ENCODE results near the gene FRMPD4. TPM values are rescaled to one million over a fixed set of nuclear protein-coding genes. Genes with fewer than 3 reads are reported as not detected.

FRMPD4 gene
- total and polyA plus RNA-seq, 2 experiments from 2014 or later = 0.19 to 0.80 TPM

- TF ChIP-seq REST (IDR thresholded peaks at IDR 0.05; ENCODE audit: unreplicated experiment) = no peak
- no peak for TF ChIP-seq JUNB (IDR thresholded peaks at IDR 0.05; ENCODE audit: unreplicated experiment)
- TF ChIP-seq ZNF114 (CRISPR knock-in tag; IDR thresholded peaks at IDR 0.05) = no peak
- no peak for TF ChIP-seq CTCF (conservative IDR thresholded peaks at IDR 0.05; ENCODE audit: low read depth in 2 of 2)
- no peak for TF ChIP-seq STAT1 (IDR thresholded peaks at IDR 0.05; ENCODE audit: unreplicated experiment)
- no peak for TF ChIP-seq ZNF331 (CRISPR knock-in tag; IDR thresholded peaks at IDR 0.05; ENCODE audit: low read depth)
- TF ChIP-seq, protein P1, sequence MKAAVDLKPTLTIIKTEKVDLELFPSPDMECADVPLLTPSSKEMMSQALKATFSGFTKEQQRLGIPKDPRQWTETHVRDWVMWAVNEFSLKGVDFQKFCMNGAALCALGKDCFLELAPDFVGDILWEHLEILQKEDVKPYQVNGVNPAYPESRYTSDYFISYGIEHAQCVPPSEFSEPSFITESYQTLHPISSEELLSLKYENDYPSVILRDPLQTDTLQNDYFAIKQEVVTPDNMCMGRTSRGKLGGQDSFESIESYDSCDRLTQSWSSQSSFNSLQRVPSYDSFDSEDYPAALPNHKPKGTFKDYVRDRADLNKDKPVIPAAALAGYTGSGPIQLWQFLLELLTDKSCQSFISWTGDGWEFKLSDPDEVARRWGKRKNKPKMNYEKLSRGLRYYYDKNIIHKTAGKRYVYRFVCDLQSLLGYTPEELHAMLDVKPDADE (IDR thresholded peaks at IDR 0.05) = no peak
- TF ChIP-seq POLR2AphosphoS5 (IDR thresholded peaks at IDR 0.05; ENCODE audit: low read depth) = no peak
- TF ChIP-seq, protein P2, sequence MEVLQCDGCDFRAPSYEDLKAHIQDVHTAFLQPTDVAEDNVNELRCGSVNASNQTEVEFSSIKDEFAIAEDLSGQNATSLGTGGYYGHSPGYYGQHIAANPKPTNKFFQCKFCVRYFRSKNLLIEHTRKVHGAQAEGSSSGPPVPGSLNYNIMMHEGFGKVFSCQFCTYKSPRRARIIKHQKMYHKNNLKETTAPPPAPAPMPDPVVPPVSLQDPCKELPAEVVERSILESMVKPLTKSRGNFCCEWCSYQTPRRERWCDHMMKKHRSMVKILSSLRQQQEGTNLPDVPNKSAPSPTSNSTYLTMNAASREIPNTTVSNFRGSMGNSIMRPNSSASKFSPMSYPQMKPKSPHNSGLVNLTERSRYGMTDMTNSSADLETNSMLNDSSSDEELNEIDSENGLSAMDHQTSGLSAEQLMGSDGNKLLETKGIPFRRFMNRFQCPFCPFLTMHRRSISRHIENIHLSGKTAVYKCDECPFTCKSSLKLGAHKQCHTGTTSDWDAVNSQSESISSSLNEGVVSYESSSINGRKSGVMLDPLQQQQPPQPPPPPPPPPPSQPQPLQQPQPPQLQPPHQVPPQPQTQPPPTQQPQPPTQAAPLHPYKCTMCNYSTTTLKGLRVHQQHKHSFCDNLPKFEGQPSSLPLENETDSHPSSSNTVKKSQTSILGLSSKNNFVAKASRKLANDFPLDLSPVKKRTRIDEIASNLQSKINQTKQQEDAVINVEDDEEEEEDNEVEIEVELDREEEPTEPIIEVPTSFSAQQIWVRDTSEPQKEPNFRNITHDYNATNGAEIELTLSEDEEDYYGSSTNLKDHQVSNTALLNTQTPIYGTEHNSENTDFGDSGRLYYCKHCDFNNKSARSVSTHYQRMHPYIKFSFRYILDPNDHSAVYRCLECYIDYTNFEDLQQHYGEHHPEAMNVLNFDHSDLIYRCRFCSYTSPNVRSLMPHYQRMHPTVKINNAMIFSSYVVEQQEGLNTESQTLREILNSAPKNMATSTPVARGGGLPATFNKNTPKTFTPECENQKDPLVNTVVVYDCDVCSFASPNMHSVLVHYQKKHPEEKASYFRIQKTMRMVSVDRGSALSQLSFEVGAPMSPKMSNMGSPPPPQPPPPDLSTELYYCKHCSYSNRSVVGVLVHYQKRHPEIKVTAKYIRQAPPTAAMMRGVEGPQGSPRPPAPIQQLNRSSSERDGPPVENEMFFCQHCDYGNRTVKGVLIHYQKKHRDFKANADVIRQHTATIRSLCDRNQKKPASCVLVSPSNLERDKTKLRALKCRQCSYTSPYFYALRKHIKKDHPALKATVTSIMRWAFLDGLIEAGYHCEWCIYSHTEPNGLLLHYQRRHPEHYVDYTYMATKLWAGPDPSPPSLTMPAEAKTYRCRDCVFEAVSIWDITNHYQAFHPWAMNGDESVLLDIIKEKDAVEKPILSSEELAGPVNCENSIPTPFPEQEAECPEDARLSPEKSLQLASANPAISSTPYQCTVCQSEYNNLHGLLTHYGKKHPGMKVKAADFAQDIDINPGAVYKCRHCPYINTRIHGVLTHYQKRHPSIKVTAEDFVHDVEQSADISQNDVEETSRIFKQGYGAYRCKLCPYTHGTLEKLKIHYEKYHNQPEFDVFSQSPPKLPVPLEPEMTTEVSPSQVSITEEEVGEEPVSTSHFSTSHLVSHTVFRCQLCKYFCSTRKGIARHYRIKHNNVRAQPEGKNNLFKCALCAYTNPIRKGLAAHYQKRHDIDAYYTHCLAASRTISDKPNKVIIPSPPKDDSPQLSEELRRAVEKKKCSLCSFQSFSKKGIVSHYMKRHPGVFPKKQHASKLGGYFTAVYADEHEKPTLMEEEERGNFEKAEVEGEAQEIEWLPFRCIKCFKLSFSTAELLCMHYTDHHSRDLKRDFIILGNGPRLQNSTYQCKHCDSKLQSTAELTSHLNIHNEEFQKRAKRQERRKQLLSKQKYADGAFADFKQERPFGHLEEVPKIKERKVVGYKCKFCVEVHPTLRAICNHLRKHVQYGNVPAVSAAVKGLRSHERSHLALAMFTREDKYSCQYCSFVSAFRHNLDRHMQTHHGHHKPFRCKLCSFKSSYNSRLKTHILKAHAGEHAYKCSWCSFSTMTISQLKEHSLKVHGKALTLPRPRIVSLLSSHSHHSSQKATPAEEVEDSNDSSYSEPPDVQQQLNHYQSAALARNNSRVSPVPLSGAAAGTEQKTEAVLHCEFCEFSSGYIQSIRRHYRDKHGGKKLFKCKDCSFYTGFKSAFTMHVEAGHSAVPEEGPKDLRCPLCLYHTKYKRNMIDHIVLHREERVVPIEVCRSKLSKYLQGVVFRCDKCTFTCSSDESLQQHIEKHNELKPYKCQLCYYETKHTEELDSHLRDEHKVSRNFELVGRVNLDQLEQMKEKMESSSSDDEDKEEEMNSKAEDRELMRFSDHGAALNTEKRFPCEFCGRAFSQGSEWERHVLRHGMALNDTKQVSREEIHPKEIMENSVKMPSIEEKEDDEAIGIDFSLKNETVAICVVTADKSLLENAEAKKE (CRISPR knock-in tag; IDR thresholded peaks at IDR 0.05) = no peak
- TF ChIP-seq EZH2 (IDR thresholded peaks at IDR 0.05; ENCODE audit: low read depth, unreplicated experiment) = no peak
- TF ChIP-seq EZH2phosphoT487 (IDR thresholded peaks at IDR 0.05; ENCODE audit: unreplicated experiment) = no peak
- TF ChIP-seq CREB1 (CRISPR knock-in tag; IDR thresholded peaks at IDR 0.05; ENCODE audit: low read depth) = no peak
- no peak for TF ChIP-seq NANOG (IDR thresholded peaks at IDR 0.05; ENCODE audit: borderline replicate concordance)
- H3K27ac Mint-ChIP-seq = no peak overlapping the region
- Histone ChIP-seq H3K4me3 (no peak overlapping the region), H3K4me2 (no peak overlapping the region), H3K79me2 (replicated peaks; ENCODE audit: insufficient read depth) (no peaks in the 10 kb centered on the region), H2AFZ (no peak overlapping the region), H3K27ac (ENCODE audit: low read depth) (no peak overlapping the region), H4K20me1 (replicated peaks; ENCODE audit: insufficient read depth) (no peaks in the 10 kb centered on the region), H3K9me2 (ENCODE audit: insufficient read depth) (no peaks in the 10 kb centered on the region), H3K4me1 (ENCODE audit: insufficient read depth) (no peaks in the 10 kb centered on the region), H3K36me3 (ENCODE audit: insufficient read depth) (no peaks in the 10 kb centered on the region), H3F3A (replicated peaks; ENCODE audit: low read depth) (no peaks in the 10 kb centered on the region), H3K27me3 (ENCODE audit: insufficient read depth) (no peaks in the 10 kb centered on the region)
- H3K4me1 Mint-ChIP-seq = no peaks in the 10 kb centered on the region
- no peak for ATAC-seq
- peaks cover 1% of the 10 kb centered on the region for H3K27me3 Mint-ChIP-seq (ENCODE audit: insufficient read depth, low read depth, poor library complexity)
- H3K9me3 Mint-ChIP-seq = peaks cover 6% of the 10 kb centered on the region; the same call in 1 of the 3 replicates
- no peak for DNase-seq (ENCODE audit: low spot score)
- H3K36me3 Mint-ChIP-seq (ENCODE audit: low read depth) = no peaks in the 10 kb centered on the region
- H3K4me3 Mint-ChIP-seq = no peak overlapping the region
These were observed 552.4 kb downstream of the FRMPD4 start for GRCh38 chrX:12690646-12691045.

Data from GM23338 (cell line).